ENCODE data around the gene ACE2. TPM values are rescaled to one million over a fixed set of nuclear protein-coding genes. Genes with fewer than 3 reads are reported as not detected.

ACE2 gene
- total and polyA plus RNA-seq, 2 of the 8 experiments (the other 6 are each of a cell fraction or from before 2014, with no cell fraction given) = 0.06 TPM; not detected in 1

- Histone ChIP-seq H3K23me2 (ENCODE audit: low read depth, low read length) (no peaks in the 10 kb centered on the region), H2BK5ac (ENCODE audit: low read depth, low read length) (no peak overlapping the region), H3K27ac (ENCODE audit: low read depth, low read length) (no peak overlapping the region), H2AK5ac (ENCODE audit: low read depth, low read length) (no peak overlapping the region), H2BK15ac (ENCODE audit: low read length) (no peak overlapping the region), H2AFZ (ENCODE audit: low read length) (no peak overlapping the region), H2BK12ac (ENCODE audit: low read depth, low read length) (no peak overlapping the region), H2BK20ac (ENCODE audit: low read length) (no peak overlapping the region), H3K4me3 (ENCODE audit: extremely low read depth in 1 of 4, insufficient read depth in 2 of 4, low read depth in 3 of 4, low read length in 4 of 4) (no peak overlapping the region), H3K14ac (ENCODE audit: insufficient read length) (no peak overlapping the region), H3K36me3 (ENCODE audit: control insufficient read depth in 2 of 4, insufficient read depth in 4 of 4, low read length in 3 of 4) (no peaks in the 10 kb centered on the region), H3K4me2 (ENCODE audit: insufficient read depth in 1 of 2, low read depth in 2 of 2, low read length in 2 of 2) (no peak overlapping the region; a peak in 1 of 4 replicates), H3K79me1 (ENCODE audit: low read depth, low read length) (no peaks in the 10 kb centered on the region), H3K18ac (ENCODE audit: extremely low read depth, low read length) (no peak overlapping the region), H4K20me1 (replicated peaks in 1 of 2; ENCODE audit: control insufficient read depth in 1 of 2, insufficient read depth in 2 of 2, low read length in 2 of 2) (no peaks in the 10 kb centered on the region), H3K56ac (replicated peaks; ENCODE audit: insufficient read length, low read depth, low read length) (no peak overlapping the region), H4K5ac (ENCODE audit: insufficient read length, low read depth, low read length) (no peak overlapping the region), H2BK120ac (replicated peaks; ENCODE audit: low read depth, low read length) (no peak overlapping the region), H3K27me3 (replicated peaks in 1 of 4; ENCODE audit: control insufficient read depth in 3 of 4, extremely low read depth in 1 of 4, insufficient read depth in 3 of 4, low read length in 3 of 4) (no peaks in the 10 kb centered on the region), H3K9me3 (ENCODE audit: insufficient read depth in 2 of 2, low read depth in 1 of 2, low read length in 1 of 2) (no peaks in the 10 kb centered on the region), H3K9ac (replicated peaks in 1 of 4; ENCODE audit: extremely low read depth in 1 of 4, low read depth in 3 of 4, low read length in 3 of 4) (no peak overlapping the region), H4K8ac (ENCODE audit: extremely low read depth, insufficient read depth, low read length) (no peak overlapping the region), H3K4me1 (replicated peaks in 1 of 4; ENCODE audit: control insufficient read depth in 3 of 4, insufficient read depth in 4 of 4, low read length in 3 of 4) (no peaks in the 10 kb centered on the region), H3K4ac (replicated peaks; ENCODE audit: insufficient read length, low read depth, low read length) (no peak overlapping the region), H3K79me2 (ENCODE audit: control insufficient read depth in 1 of 2, insufficient read depth in 2 of 2, low read length in 2 of 2) (no peaks in the 10 kb centered on the region), H3K23ac (ENCODE audit: insufficient read length) (no peak overlapping the region), H4K91ac (replicated peaks; ENCODE audit: insufficient read length, low read length) (no peak overlapping the region)
- DNase-seq (ENCODE audit: low read depth in 1 of 2, low spot score in 2 of 2) = no peak
- ChIA-PET POLR2A (ENCODE audit: partially characterized antibody) (no interaction called here), CTCF (ENCODE audit: partially characterized antibody) (interaction anchor here (1.5 kb wide), 1 partner anchor 11 kb away, joined by 4 read pairs; the partner anchor contains the start of gene BMX)
- FAIRE-seq = no peak
- WGBS, 2 experiments (ENCODE audit: extremely low coverage in 1 of 2, insufficient coverage in 1 of 2, insufficient read length in 1 of 2, insufficient replicate concordance in 2 of 2, low coverage in 1 of 2, low lambda C conversion rate in 2 of 2, missing lambda C conversion rate in 1 of 2) = 88% methylated on average over 1 of the region's 1 CpG; no CpG with 5 or more reads in 1 of the 2 experiments
- TF ChIP-seq JUN (IDR thresholded peaks at IDR 0.05; ENCODE audit: low read depth, low read length) = no peak
- TF ChIP-seq KDM5A (IDR thresholded peaks at IDR 0.05; ENCODE audit: low read length) = no peak
- no peak for TF ChIP-seq CTCF (IDR thresholded peaks at IDR 0.05; ENCODE audit: control extremely low read depth in 1 of 3, insufficient read depth in 1 of 3, low read depth in 1 of 3, low read length in 3 of 3)
- TF ChIP-seq CHD2 (IDR thresholded peaks at IDR 0.05; ENCODE audit: low read length) = no peak
- TF ChIP-seq EP300 (IDR thresholded peaks at IDR 0.05; ENCODE audit: borderline replicate concordance in 1 of 2, low read depth in 2 of 2, low read length in 2 of 2) = no peak
- TF ChIP-seq TAF7 (optimal IDR thresholded peaks at IDR 0.05; ENCODE audit: borderline replicate concordance, low read depth, low read length) = no peak
- TF ChIP-seq E2F6 (IDR thresholded peaks at IDR 0.05) = no peak
- no peak for TF ChIP-seq NANOG (IDR thresholded peaks at IDR 0.05; ENCODE audit: insufficient read depth, low read depth, low read length, poor library complexity, severe bottlenecking)
- TF ChIP-seq SAP30 (IDR thresholded peaks at IDR 0.05; ENCODE audit: insufficient read depth, insufficient replicate concordance, low read length) = no peak
- no peak for TF ChIP-seq GABPA (IDR thresholded peaks at IDR 0.05; ENCODE audit: borderline replicate concordance, insufficient read depth, low read length)
Measured at GRCh38 chrX:15511563-15511962, 89.2 kb downstream of the ACE2 start.
